ENCODE data around the gene DNAJC24. TPM values are rescaled to one million over a fixed set of nuclear protein-coding genes. Genes with fewer than 3 reads are reported as not detected.

The DNAJC24 gene, protein sequence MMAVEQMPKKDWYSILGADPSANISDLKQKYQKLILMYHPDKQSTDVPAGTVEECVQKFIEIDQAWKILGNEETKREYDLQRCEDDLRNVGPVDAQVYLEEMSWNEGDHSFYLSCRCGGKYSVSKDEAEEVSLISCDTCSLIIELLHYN
- 16.1 and 20.0 TPM in 2 replicates for total RNA-seq

DNA sequence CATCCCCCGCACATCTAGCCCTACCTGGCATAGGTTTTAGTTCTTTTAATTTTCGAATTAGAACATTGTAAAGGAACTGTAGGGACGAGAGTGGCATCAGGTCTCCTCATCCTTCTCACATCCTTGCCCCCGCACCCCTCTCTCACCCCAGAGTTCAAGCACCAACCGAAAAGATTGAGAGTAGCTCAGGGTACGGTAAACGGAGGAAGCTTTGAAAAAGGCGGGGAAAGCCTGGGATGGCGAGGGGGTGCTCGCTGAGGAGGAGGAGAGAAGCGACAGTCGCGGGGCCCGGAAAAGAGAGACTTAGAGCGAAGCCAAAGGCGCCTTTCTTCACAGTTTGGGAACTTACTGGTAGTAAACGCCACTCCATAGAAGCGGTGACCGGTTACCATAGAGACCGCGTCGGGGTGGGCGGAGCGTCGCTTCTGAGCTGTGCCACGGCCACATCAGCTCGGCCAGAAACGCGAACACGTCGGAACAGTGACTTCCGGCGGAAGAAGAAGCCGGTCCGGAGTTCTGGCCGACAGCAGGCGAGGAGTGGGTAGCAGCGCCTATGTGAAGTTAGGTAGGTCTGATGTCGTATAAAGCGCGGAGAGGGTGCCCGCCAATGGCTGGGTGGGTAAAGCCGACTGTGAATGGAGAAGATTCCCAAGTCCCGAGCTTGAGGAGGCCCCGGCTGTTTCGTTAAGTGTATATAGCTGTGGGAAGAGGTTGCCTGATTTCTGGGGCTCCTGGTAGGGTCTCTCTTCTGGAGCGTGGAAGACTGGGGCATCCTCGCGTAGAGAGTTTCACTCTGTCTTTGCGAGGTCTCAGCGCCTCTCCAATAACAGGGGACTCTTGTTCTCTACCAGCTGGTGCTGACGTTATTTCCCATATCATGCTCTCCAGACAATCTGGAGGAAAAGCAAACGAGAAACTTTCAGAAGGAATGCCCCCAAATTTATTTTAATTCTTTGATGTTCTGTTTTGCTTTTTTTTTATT is at the start of gene DNAJC24, which contains the start of gene DCDC1:
DNAJC24 (plus strand) TSS at position 513 of the 982 bp plus-strand sequence. CDS start 889 bp downstream, outside the sequence.
DCDC1 (minus strand) TSS at position 392 of the 982 bp plus-strand sequence. CDS start 41,459 bp downstream, outside the sequence.

Other genes with a start within 250 kb of the DNAJC24 start
- gene DCDC1, start 121 bp upstream of the DNAJC24 start, total RNA-seq = under 0.01 TPM in 2 replicates
- gene IMMP1L, start 139.8 kb downstream of the DNAJC24 start, total RNA-seq = 7.0 and 9.0 TPM in 2 replicates
- 13.6 and 14.5 TPM in 2 replicates for gene ELP4, start 139.9 kb downstream of the DNAJC24 start, total RNA-seq